ENCODE results near the gene GSK3A.

GSK3A gene

GRCh38 chr19:42285988-42286348 lies 43.6 kb upstream of the GSK3A start:
- peaks cover 37% of the 10 kb centered on the region for H3K36me3 ChIP-seq (ENCODE audit: control insufficient read depth, low read depth, low read length)
- H3K9ac ChIP-seq (ENCODE audit: low read length): no peak overlapping the region
- no peaks in the 10 kb centered on the region for H3K27me3 ChIP-seq (ENCODE audit: control insufficient read depth, insufficient read depth, low read length)
- H3K9me3 ChIP-seq (ENCODE audit: control insufficient read depth, low read depth, low read length): no peaks in the 10 kb centered on the region
- no peak overlapping the region for H3K27ac ChIP-seq (ENCODE audit: low read length)
- peaks cover 31% of the 10 kb centered on the region for H3K4me1 ChIP-seq (ENCODE audit: control insufficient read depth, low read depth, low read length)
- H3K4me3 ChIP-seq (ENCODE audit: low read length): no peak overlapping the region

DNA sequence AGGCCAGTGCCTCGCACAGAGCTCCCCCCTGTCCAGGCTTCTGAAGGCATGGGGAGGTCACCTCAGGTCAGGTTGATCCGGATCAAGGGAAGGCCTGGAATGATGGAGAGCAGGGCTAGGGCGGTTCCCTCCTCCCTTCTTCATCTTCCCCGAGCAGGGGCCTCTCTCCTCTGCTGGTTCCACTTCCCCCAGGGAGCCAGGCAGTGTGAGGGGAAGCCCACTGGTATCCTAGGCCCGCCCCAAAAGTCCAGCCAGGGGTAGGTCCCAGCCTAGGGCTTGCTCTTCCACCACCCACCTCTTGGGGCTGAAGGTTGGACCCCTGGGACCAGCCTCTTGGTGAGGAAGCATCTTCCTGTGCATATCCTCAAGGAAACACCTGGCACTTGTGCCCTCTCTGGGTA lies 43.1 kb upstream of the GSK3A start:
- Histone ChIP-seq H3K4me1 (ENCODE audit: control insufficient read depth, low read depth, low read length) (peaks cover 31% of the 10 kb centered on the region), H3K9me3 (ENCODE audit: control insufficient read depth, low read depth, low read length) (no peaks in the 10 kb centered on the region), H3K4me3 (ENCODE audit: low read length) (peak overlapping the region; percentile 86), H3K9ac (ENCODE audit: low read length) (peak overlapping the region; percentile 45), H3K36me3 (ENCODE audit: control insufficient read depth, low read depth, low read length) (peaks cover 34% of the 10 kb centered on the region), H3K27me3 (ENCODE audit: control insufficient read depth, insufficient read depth, low read length) (no peaks in the 10 kb centered on the region), H3K27ac (ENCODE audit: low read length) (no peak overlapping the region)

- Histone ChIP-seq H3K36me3 (ENCODE audit: control insufficient read depth, low read depth, low read length) (peaks cover 27% of the 10 kb centered on the region), H3K27me3 (ENCODE audit: control insufficient read depth, insufficient read depth, low read length) (no peaks in the 10 kb centered on the region), H3K27ac (ENCODE audit: low read length) (no peak overlapping the region), H3K4me3 (ENCODE audit: low read length) (peak overlapping the region; percentile 86), H3K9me3 (ENCODE audit: control insufficient read depth, low read depth, low read length) (no peaks in the 10 kb centered on the region), H3K9ac (ENCODE audit: low read length) (peak overlapping the region; percentile 45), H3K4me1 (ENCODE audit: control insufficient read depth, low read depth, low read length) (peaks cover 31% of the 10 kb centered on the region)
These were observed 42.4 kb upstream of the GSK3A start for GRCh38 chr19:42284591-42285341.

GRCh38 chr19:42284066-42284501 lies 41.7 kb upstream of the GSK3A start:
- H3K9ac ChIP-seq (ENCODE audit: low read length): no peak overlapping the region
- no peak overlapping the region for H3K4me3 ChIP-seq (ENCODE audit: low read length)
- H3K36me3 ChIP-seq (ENCODE audit: control insufficient read depth, low read depth, low read length): peaks cover 21% of the 10 kb centered on the region
- H3K4me1 ChIP-seq (ENCODE audit: control insufficient read depth, low read depth, low read length): peaks cover 31% of the 10 kb centered on the region
- H3K9me3 ChIP-seq (ENCODE audit: control insufficient read depth, low read depth, low read length): no peaks in the 10 kb centered on the region
- H3K27me3 ChIP-seq (ENCODE audit: control insufficient read depth, insufficient read depth, low read length): no peaks in the 10 kb centered on the region
- no peak overlapping the region for H3K27ac ChIP-seq (ENCODE audit: low read length)

DNA sequence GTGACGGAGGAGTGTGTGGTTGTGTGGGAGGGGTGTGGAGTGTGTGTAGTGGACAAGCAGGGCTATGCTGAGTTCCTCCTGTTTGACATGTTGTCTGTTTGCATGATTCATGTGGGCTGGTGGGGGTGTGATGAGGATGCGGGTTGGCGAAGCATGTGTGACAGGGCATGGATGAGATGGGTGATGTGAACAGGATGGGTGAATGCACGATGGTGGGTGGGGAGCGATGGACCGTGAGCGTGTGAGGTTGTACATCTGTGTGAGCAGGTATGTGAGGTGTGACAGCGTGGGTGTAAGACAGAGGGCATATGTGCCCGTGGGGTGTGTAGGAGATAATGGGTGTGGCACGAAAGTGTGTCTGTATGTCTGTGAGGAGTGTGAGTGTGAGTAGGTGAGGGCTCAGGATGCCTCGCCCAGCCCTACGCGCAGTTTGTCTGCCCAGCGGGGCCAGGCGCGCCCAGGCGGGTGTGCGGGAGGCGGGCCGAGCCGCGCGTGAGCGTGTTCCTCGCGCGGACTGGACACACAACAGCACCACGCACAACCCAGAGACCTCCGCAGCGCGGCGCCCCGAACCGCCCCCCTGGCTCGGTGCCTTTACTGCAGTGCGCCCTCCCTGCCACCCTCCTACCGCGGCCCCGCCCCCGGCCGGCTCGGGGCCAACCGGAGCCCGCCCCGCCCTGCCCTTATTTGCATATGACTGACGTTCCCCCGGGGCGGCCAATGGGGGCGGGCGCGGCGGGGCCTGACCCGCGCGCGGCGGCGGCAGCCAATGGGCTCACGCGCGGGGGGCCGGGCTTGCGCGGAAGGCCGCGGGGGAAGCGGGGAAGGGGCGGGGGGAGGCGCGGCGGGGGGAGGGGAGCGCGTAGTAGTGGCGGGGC lies 41.0 kb upstream of the GSK3A start:
- Histone ChIP-seq H3K27ac (ENCODE audit: low read length) (no peak overlapping the region), H3K36me3 (ENCODE audit: control insufficient read depth, low read depth, low read length) (peaks cover 14% of the 10 kb centered on the region), H3K4me1 (ENCODE audit: control insufficient read depth, low read depth, low read length) (peaks cover 31% of the 10 kb centered on the region), H3K27me3 (ENCODE audit: control insufficient read depth, insufficient read depth, low read length) (no peaks in the 10 kb centered on the region), H3K9me3 (ENCODE audit: control insufficient read depth, low read depth, low read length) (no peaks in the 10 kb centered on the region), H3K9ac (ENCODE audit: low read length) (no peak overlapping the region), H3K4me3 (ENCODE audit: low read length) (peak overlapping the region; percentile 59)

GRCh38 chr19:42282819-42283187 lies 40.4 kb upstream of the GSK3A start:
- no peak overlapping the region for H3K4me3 ChIP-seq (ENCODE audit: low read length)
- H3K27me3 ChIP-seq (ENCODE audit: control insufficient read depth, insufficient read depth, low read length): no peaks in the 10 kb centered on the region
- H3K36me3 ChIP-seq (ENCODE audit: control insufficient read depth, low read depth, low read length): peaks cover 8% of the 10 kb centered on the region
- no peaks in the 10 kb centered on the region for H3K9me3 ChIP-seq (ENCODE audit: control insufficient read depth, low read depth, low read length)
- no peak overlapping the region for H3K9ac ChIP-seq (ENCODE audit: low read length)
- H3K4me1 ChIP-seq (ENCODE audit: control insufficient read depth, low read depth, low read length): peaks cover 31% of the 10 kb centered on the region
- H3K27ac ChIP-seq (ENCODE audit: low read length): no peak overlapping the region

- no peak overlapping the region for H3K27ac ChIP-seq (ENCODE audit: low read length)
- H3K4me1 ChIP-seq (ENCODE audit: control insufficient read depth, low read depth, low read length): peaks cover 31% of the 10 kb centered on the region
- H3K9me3 ChIP-seq (ENCODE audit: control insufficient read depth, low read depth, low read length): no peaks in the 10 kb centered on the region
- H3K27me3 ChIP-seq (ENCODE audit: control insufficient read depth, insufficient read depth, low read length): no peaks in the 10 kb centered on the region
- H3K4me3 ChIP-seq (ENCODE audit: low read length): peak overlapping the region; percentile 50
- H3K9ac ChIP-seq (ENCODE audit: low read length): no peak overlapping the region
- peaks cover under 1% of the 10 kb centered on the region for H3K36me3 ChIP-seq (ENCODE audit: control insufficient read depth, low read depth, low read length)
These were observed 39.7 kb upstream of the GSK3A start for GRCh38 chr19:42281827-42282762.

DNA sequence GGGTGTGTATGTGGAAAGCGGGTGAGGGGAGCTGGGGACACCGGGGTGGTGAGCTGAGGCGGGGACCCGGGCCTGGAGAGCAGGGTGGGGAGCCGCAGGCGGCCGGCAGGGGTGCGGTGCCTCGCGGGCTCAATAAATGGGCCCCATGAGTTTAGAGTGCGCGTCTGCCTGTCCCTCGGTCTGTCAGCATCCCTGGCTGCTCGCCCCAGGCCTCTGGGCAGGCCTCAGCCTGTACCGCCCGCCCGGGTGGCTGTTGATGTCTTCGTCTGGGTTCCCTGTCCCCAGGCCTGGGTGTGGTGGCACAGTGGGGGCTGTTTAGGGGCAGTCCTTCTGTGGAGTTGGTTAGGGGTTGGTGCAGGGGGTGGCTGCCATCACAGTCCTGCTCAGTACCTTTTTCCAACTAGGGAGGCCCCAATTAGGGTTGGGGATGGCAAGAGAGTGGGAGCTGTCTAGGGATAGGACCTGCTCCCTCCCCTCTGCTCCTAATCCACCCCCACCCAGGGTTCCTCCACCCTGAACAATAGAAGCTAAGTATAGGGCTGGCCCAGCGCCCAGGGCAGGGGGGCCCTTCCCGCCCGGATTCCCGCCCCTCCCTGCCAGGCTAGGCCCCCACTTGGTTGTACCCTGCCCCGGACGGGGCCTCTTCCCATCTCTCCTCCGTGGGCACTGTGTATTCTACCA lies 38.9 kb upstream of the GSK3A start:
- Histone ChIP-seq H3K4me1 (ENCODE audit: control insufficient read depth, low read depth, low read length) (peaks cover 31% of the 10 kb centered on the region), H3K9ac (ENCODE audit: low read length) (no peak overlapping the region), H3K27ac (ENCODE audit: low read length) (no peak overlapping the region), H3K9me3 (ENCODE audit: control insufficient read depth, low read depth, low read length) (no peaks in the 10 kb centered on the region), H3K36me3 (ENCODE audit: control insufficient read depth, low read depth, low read length) (no peaks in the 10 kb centered on the region), H3K4me3 (ENCODE audit: low read length) (peak overlapping the region; percentile 50), H3K27me3 (ENCODE audit: control insufficient read depth, insufficient read depth, low read length) (no peaks in the 10 kb centered on the region)

DNA sequence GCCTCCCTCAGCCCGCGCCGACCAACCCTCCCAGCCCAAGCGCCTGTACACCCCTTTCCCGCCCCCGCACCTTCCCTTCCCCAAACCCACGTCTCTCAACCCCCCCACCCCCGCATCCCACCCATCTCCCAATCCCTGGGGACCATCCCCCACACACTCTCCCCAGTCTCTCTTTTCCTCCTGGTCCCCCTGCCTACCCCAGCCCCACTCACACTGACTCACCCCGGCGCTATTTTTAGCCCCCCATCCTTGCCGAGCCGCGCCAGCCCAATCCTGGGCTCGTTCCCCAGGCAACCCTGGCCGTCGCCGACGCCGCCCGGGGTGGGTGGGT lies 38.4 kb upstream of the GSK3A start:
- Histone ChIP-seq H3K27ac (ENCODE audit: low read length) (no peak overlapping the region), H3K27me3 (ENCODE audit: control insufficient read depth, insufficient read depth, low read length) (no peaks in the 10 kb centered on the region), H3K36me3 (ENCODE audit: control insufficient read depth, low read depth, low read length) (no peaks in the 10 kb centered on the region), H3K4me1 (ENCODE audit: control insufficient read depth, low read depth, low read length) (peaks cover 28% of the 10 kb centered on the region), H3K4me3 (ENCODE audit: low read length) (peak overlapping the region; percentile 78), H3K9ac (ENCODE audit: low read length) (no peak overlapping the region), H3K9me3 (ENCODE audit: control insufficient read depth, low read depth, low read length) (no peaks in the 10 kb centered on the region)

DNA sequence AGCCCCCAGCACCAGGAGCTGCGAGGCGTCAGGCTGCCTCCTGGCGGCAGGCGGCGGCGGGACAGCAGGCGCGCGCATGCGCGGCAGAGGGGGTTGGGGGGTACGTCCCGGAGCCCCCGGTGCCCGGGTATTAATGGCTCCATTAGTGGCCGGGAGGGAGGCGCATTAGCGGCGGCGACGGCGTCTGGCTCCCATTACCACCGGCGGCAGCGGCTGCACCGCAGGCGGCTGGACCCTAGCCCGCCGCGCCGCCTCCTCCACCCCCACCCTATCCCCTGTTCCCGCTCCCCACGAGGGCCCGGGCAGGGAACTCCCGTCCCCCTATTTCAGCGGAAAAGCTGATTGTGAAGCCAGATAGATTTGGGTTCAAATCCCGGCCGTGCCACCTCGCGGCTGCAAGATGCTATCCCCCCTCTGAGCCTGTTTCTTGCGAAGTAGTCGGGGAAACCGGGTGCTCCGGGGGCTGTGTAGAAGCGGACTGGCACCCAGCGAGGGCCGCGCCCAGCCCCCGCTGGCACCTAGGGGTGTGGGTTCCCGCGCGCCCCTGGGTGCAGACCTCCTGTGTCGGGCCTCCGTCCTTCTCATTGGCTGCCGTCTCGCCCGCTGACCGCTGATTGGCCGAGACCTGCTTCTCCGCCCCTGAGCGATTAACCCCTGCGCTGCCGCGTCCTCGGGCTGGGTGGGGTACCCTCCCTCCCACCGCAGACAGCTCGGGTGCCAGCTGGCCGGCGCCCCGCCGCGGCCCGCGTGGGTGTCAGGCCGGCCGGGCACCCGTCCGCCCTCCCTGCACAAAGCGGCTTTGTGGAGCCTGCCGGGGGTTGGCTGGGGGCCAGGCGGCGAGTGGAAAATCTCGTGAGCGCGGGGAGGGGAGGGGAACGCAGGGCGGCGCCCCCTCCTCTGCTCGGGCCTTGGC lies 37.8 kb upstream of the GSK3A start:
- Histone ChIP-seq H3K36me3 (ENCODE audit: control insufficient read depth, low read depth, low read length) (no peaks in the 10 kb centered on the region), H3K9ac (ENCODE audit: low read length) (peak overlapping the region; percentile 52), H3K27me3 (ENCODE audit: control insufficient read depth, insufficient read depth, low read length) (no peaks in the 10 kb centered on the region), H3K27ac (ENCODE audit: low read length) (no peak overlapping the region), H3K4me1 (ENCODE audit: control insufficient read depth, low read depth, low read length) (peaks cover 22% of the 10 kb centered on the region), H3K4me3 (ENCODE audit: low read length) (peak overlapping the region; percentile 78), H3K9me3 (ENCODE audit: control insufficient read depth, low read depth, low read length) (no peaks in the 10 kb centered on the region)
